GM18526 (cell line): Measurements from ENCODE around the gene ILDR1.

Experiments
- POLR2A ChIP-seq: IDR thresholded peaks from 3 replicates; pipeline ENCODE4 v1.6.1; 2011; ENCODE audit not compliant: insufficient read length; ENCODE audit errors: extremely low read depth

ILDR1 gene

DNA sequence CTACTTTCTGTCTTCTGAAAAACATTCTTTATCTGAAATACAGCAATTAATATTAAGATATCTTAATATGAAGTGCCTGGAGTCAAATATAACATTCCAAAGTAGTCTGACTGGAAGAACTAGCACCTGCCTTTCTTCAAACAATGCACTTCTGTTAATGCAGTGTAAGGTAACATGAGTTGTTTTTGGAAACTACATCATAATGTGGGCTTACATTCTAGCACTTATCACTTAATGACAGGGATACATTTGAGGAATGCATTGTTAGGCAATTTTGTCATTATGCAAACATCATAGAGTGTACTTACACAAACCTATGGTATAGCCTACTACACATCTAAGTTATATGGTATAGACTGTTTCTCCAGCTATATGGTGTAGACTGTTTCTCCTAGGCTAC lies 78.6 kb downstream of the ILDR1 start:
- TF ChIP-seq POLR2A = no peak

GRCh38 chr3:121942116-121942786 lies 79.8 kb downstream of the ILDR1 start:
- TF ChIP-seq POLR2A = no peak

DNA sequence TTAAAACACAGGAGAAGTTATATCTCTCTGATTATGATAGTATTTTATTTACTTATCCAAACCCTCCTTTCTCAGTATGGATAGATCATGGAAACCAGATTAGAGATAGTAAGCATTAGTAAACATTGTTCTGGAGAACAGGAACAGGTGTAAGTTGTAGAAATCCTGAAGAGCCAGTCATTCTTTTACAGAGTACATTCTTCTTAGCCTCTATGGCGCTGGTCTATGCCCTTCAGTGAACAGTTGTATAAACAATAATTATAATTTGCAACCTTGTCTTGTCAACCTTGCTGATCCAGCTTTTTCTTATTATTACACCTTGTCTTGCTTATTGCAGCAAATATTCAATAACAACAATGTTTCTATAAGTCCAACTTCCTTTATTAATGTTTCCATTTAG lies 80.5 kb downstream of the ILDR1 start:
- no peak for TF ChIP-seq POLR2A
